H9 (cell line): ENCODE measurements around the gene CST3. TPM values are rescaled to one million over a fixed set of nuclear protein-coding genes. Genes with fewer than 3 reads are reported as not detected.

ENCODE experiments used
- DNase-seq: peaks from one replicate; pipeline ENCODE4 v3.0.0-alpha.2; 2017
- H2AFZ ChIP-seq: one replicate; pipeline ENCODE4 v1.6.1; 2013; ENCODE audit warnings: mild to moderate bottlenecking, low read length, control low read depth, moderate library complexity
- H2AK5ac ChIP-seq: 2 replicates; pipeline ENCODE4 v1.6.1; 2013; ENCODE audit warnings: low read length, control low read depth, mixed read lengths; ENCODE audit not compliant: insufficient read length
- H2BK120ac ChIP-seq: one replicate; pipeline ENCODE4 v1.6.1; 2013; ENCODE audit warnings: low read depth, mild to moderate bottlenecking, low read length, control low read depth, inconsistent platforms; ENCODE audit not compliant: poor library complexity, severe bottlenecking
- H2BK12ac ChIP-seq: 2 replicates; pipeline ENCODE4 v1.6.1; 2013; ENCODE audit warnings: low read length, control low read depth, mixed read lengths, low read depth; ENCODE audit not compliant: insufficient read length
- H2BK15ac ChIP-seq: 2 replicates; pipeline ENCODE4 v1.6.1; 2013; ENCODE audit warnings: low read depth, low read length, control low read depth
- H2BK20ac ChIP-seq: one replicate; pipeline ENCODE4 v1.6.1; 2013; ENCODE audit warnings: low read depth, mild to moderate bottlenecking, low read length, control low read depth, inconsistent platforms; ENCODE audit not compliant: poor library complexity, severe bottlenecking
- H2BK5ac ChIP-seq: 2 replicates; pipeline ENCODE4 v1.6.1; 2013; ENCODE audit warnings: low read length, control low read depth, mixed read lengths; ENCODE audit not compliant: insufficient read length
- H3K14ac ChIP-seq: 2 replicates; pipeline ENCODE4 v1.6.1; 2013; ENCODE audit warnings: low read length, control low read depth; ENCODE audit not compliant: insufficient read depth
- H3K18ac ChIP-seq: 2 replicates; pipeline ENCODE4 v1.6.1; 2013; ENCODE audit warnings: low read depth, mild to moderate bottlenecking, mixed read lengths, low read length, control low read depth; ENCODE audit not compliant: insufficient read length
- H3K23ac ChIP-seq: 2 replicates; pipeline ENCODE4 v1.6.1; 2013; ENCODE audit warnings: low read length, control low read depth, mixed read lengths, low read depth; ENCODE audit not compliant: insufficient read length
- H3K23me2 ChIP-seq: 2 replicates; pipeline ENCODE4 v1.6.1; 2013; ENCODE audit warnings: low read depth, mild to moderate bottlenecking, mixed read lengths, low read length, control low read depth; ENCODE audit not compliant: insufficient read length, poor library complexity, severe bottlenecking
- H3K27ac ChIP-seq: 2 replicates; pipeline ENCODE4 v1.5.1; 2013; ENCODE audit warnings: low read length, control low read depth, mixed read lengths, low read depth; ENCODE audit not compliant: insufficient read length
- H3K27me3 ChIP-seq: 2 replicates; pipeline ENCODE4 v1.6.1; 2013; ENCODE audit warnings: low read length, control low read depth, inconsistent platforms; ENCODE audit not compliant: insufficient read depth
- H3K4ac ChIP-seq: 2 replicates; pipeline ENCODE4 v1.6.1; 2013; ENCODE audit warnings: low read depth, mild to moderate bottlenecking, control low read depth, inconsistent platforms, low read length, moderate library complexity
- H3K4me1 ChIP-seq: 2 replicates; pipeline ENCODE4 v1.6.1; 2013; ENCODE audit warnings: low read length, control low read depth, inconsistent platforms; ENCODE audit not compliant: insufficient read depth
- H3K4me2 ChIP-seq: 2 replicates; pipeline ENCODE4 v1.6.1; 2013; ENCODE audit warnings: low read length, control low read depth, mixed read lengths; ENCODE audit not compliant: insufficient read length, insufficient read depth
- H3K56ac ChIP-seq: 2 replicates; pipeline ENCODE4 v1.6.1; 2013; ENCODE audit warnings: low read depth, mild to moderate bottlenecking, mixed read lengths, low read length, control low read depth; ENCODE audit not compliant: insufficient read length
- H3K79me1 ChIP-seq: 2 replicates; pipeline ENCODE4 v1.6.1; 2013; ENCODE audit warnings: low read depth, mild to moderate bottlenecking, moderate library complexity, low read length, control low read depth, inconsistent platforms; ENCODE audit not compliant: insufficient read depth, poor library complexity, severe bottlenecking
- H3K79me2 ChIP-seq: 2 replicates; pipeline ENCODE4 v1.6.1; 2013; ENCODE audit warnings: low read length, control low read depth, inconsistent platforms; ENCODE audit not compliant: insufficient read depth
- H3K9ac ChIP-seq: 2 replicates; pipeline ENCODE4 v1.6.1; 2013; ENCODE audit warnings: low read length, control low read depth, mixed read lengths; ENCODE audit not compliant: insufficient read length; ENCODE audit errors: extremely low read depth
- H3K9me3 ChIP-seq: one replicate; pipeline ENCODE4 v1.6.1; 2013; ENCODE audit warnings: low read depth, low read length, inconsistent platforms; ENCODE audit not compliant: control insufficient read depth
- H3T11ph ChIP-seq: one replicate; pipeline ENCODE4 v1.6.1; 2013; ENCODE audit warnings: mild to moderate bottlenecking, low read length, control low read depth, inconsistent platforms
- H4K20me1 ChIP-seq: one replicate; pipeline ENCODE4 v1.6.1; 2013; ENCODE audit not compliant: control insufficient read depth, insufficient read length, insufficient read depth
- H4K5ac ChIP-seq: 2 replicates; pipeline ENCODE4 v1.6.1; 2013; ENCODE audit warnings: low read depth, mild to moderate bottlenecking, mixed read lengths, low read length, control low read depth; ENCODE audit not compliant: insufficient read length
- H4K8ac ChIP-seq: replicated peaks from 2 replicates; pipeline ENCODE4 v1.6.1; 2013; ENCODE audit warnings: low read length, control low read depth, mixed read lengths, low read depth; ENCODE audit not compliant: insufficient read length
- H4K91ac ChIP-seq: 2 replicates; pipeline ENCODE4 v1.6.1; 2013; ENCODE audit warnings: low read depth, mild to moderate bottlenecking, moderate library complexity, mixed read lengths, low read length, control low read depth; ENCODE audit not compliant: insufficient read length
- H3K27ac Mint-ChIP-seq, 3 experiments: 2 replicates in 2 of 3; 3 replicates in 1 of 3; pipeline ENCODE4 v1.8.0; 2020 to 2021; ENCODE audit warnings: mixed read lengths in 3 of 3, mild to moderate bottlenecking in 1 of 3, moderate library complexity in 1 of 3
- H3K27me3 Mint-ChIP-seq: 2 replicates; pipeline ENCODE4 v1.8.0; 2021; ENCODE audit warnings: low read depth, mild to moderate bottlenecking, moderate library complexity, mixed read lengths
- H3K36me3 Mint-ChIP-seq, 3 experiments: 2 replicates in 2 of 3; 3 replicates in 1 of 3; pipeline ENCODE4 v1.8.0; 2020 to 2021; ENCODE audit warnings: low read depth in 3 of 3, mixed read lengths in 3 of 3; ENCODE audit not compliant: insufficient read depth in 1 of 3
- H3K4me1 Mint-ChIP-seq, 2 experiments: 2 replicates each; pipeline ENCODE4 v1.8.0; 2020; ENCODE audit warnings: mixed read lengths in 2 of 2
- H3K4me3 Mint-ChIP-seq, 2 experiments: 2 replicates in 1 of 2; 3 replicates in 1 of 2; pipeline ENCODE4 v1.8.0; 2020 to 2021; ENCODE audit warnings: mild to moderate bottlenecking in 2 of 2, mixed read lengths in 2 of 2, moderate library complexity in 1 of 2
- H3K9me3 Mint-ChIP-seq, 2 experiments: 2 replicates in 1 of 2; 3 replicates in 1 of 2; pipeline ENCODE4 v1.8.0; 2020; ENCODE audit warnings: mild to moderate bottlenecking in 2 of 2, mixed read lengths in 2 of 2, moderate library complexity in 1 of 2
- WGBS: extraction: QIAGEN DNeasy Blood & Tissue Kit; methylation state at CpG from one replicate; pipeline ENCODE4 v1.1.7; 2013; ENCODE audit warnings: missing lambda C conversion rate, low lambda C conversion rate, mixed read lengths; ENCODE audit not compliant: insufficient read length; ENCODE audit errors: extremely low coverage; 5-methylcytosine and 5-hydroxymethylcytosine counted together
- total RNA-seq: library from RNA; stranded (reverse); gene quantifications from 2 replicates; pipeline ENCODE4 v1.2.1, GENCODE V29; 2021
- TF ChIP-seq, protein P1 (sequence below): fragments of 200-600 bp; sonication (generic); conservative IDR thresholded peaks from 3 replicates; pipeline ENCODE4 v1.8.0; 2021; ENCODE audit warnings: antibody characterized with exemption, mild to moderate bottlenecking

The CST3 gene
- total RNA-seq, 1 experiment from 2014 or later = 77.2 TPM

DNA sequence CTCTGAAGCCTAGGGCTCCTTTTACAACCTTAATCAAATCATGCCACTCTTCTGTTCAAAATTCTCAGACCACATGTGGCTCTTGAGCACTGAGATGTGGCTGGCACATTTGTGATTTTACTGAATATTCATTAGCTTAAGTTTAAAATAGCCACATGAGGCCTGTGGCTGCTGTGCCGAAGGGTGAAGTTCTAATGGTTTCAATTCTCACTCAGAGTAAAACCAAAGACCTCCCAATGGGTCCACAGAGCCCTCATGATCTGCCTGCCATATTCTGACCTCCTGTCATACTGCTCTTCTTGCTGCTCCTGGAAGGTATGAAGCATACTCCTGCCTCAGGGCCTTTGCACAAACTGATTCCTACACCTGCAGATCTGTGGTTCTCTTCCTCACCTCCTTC, 7.8 kb upstream of the CST3 start:
- TF ChIP-seq, protein P1, sequence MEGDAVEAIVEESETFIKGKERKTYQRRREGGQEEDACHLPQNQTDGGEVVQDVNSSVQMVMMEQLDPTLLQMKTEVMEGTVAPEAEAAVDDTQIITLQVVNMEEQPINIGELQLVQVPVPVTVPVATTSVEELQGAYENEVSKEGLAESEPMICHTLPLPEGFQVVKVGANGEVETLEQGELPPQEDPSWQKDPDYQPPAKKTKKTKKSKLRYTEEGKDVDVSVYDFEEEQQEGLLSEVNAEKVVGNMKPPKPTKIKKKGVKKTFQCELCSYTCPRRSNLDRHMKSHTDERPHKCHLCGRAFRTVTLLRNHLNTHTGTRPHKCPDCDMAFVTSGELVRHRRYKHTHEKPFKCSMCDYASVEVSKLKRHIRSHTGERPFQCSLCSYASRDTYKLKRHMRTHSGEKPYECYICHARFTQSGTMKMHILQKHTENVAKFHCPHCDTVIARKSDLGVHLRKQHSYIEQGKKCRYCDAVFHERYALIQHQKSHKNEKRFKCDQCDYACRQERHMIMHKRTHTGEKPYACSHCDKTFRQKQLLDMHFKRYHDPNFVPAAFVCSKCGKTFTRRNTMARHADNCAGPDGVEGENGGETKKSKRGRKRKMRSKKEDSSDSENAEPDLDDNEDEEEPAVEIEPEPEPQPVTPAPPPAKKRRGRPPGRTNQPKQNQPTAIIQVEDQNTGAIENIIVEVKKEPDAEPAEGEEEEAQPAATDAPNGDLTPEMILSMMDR = no peak
- Histone ChIP-seq H3K14ac (no peak overlapping the region), H2AK5ac (no peak overlapping the region), H3K56ac (no peak overlapping the region), H3K27me3 (no peaks in the 10 kb centered on the region), H3K23me2 (no peaks in the 10 kb centered on the region), H3K27ac (no peak overlapping the region), H3K79me1 (no peaks in the 10 kb centered on the region), H2AFZ (no peak overlapping the region), H3K4me2 (no peak overlapping the region), H2BK20ac (no peak overlapping the region), H3K79me2 (no peaks in the 10 kb centered on the region), H2BK15ac (no peak overlapping the region), H3K18ac (no peak overlapping the region), H4K8ac (no peak overlapping the region), H3K23ac (no peak overlapping the region), H4K5ac (no peak overlapping the region), H3K4ac (no peak overlapping the region), H3K9me3 (no peaks in the 10 kb centered on the region), H3T11ph (no peak overlapping the region), H4K91ac (no peak overlapping the region), H2BK12ac (no peak overlapping the region), H4K20me1 (no peaks in the 10 kb centered on the region), H3K9ac (no peak overlapping the region), H3K4me1 (peaks cover 3% of the 10 kb centered on the region; the same call in 1 of the 2 replicates), H2BK5ac (no peak overlapping the region), H2BK120ac (no peak overlapping the region)
- Mint-ChIP-seq H3K4me3 (no peak overlapping the region), H3K4me1 (peaks cover 17 to 20% of the 10 kb centered on the region in 2 experiments), H3K27ac (no peak overlapping the region), H3K27me3 (peaks cover 3% of the 10 kb centered on the region; the same call in 1 of the 2 replicates), H3K36me3 (no peaks in the 10 kb centered on the region; a peak in 1 of 7 replicates), H3K9me3 (no peaks in the 10 kb centered on the region; a peak in 1 of 5 replicates)
- DNase-seq = no peak
- WGBS = no CpG with 5 or more reads among the region's 1 CpG
